GM12878 (cell line): ENCODE data around the gene TPRKB.
"Not testable (repeated sequence)": the region's sequence is repeated elsewhere in the genome, so short reads cannot be mapped to it uniquely, and the experiment has no call there.

Experiments used
- CBFB ChIP-seq: IDR thresholded peaks from 2 replicates; pipeline ENCODE4 v1.6.1; 2016; ENCODE audit warnings: antibody characterized with exemption, low read depth
- CTCF ChIP-seq, 3 experiments: IDR thresholded peaks in 2 of 3; conservative IDR thresholded peaks in 1 of 3; 2 replicates each; pipeline ENCODE4 v1.5.1; 2011; ENCODE audit warnings: low read depth in 3 of 3, low read length in 3 of 3, mild to moderate bottlenecking in 3 of 3, control low read depth in 2 of 3, moderate library complexity in 2 of 3, inconsistent platforms in 1 of 3, mixed read lengths in 1 of 3; ENCODE audit not compliant: control insufficient read depth in 2 of 3, insufficient read depth in 1 of 3; ENCODE audit errors: extremely low read depth in 1 of 3
- E2F4 ChIP-seq: IDR thresholded peaks from 2 replicates; pipeline ENCODE4 v1.6.1; 2012; ENCODE audit warnings: low read depth, low read length, improper control_type of control experiment
- IKZF1 ChIP-seq: fragments of 450-650 bp; conservative IDR thresholded peaks from 2 replicates; pipeline ENCODE4 v1.6.1; 2017; ENCODE audit warnings: antibody characterized with exemption, mild to moderate bottlenecking
- KDM1A ChIP-seq: fragments of 200-600 bp; sonication (generic); IDR thresholded peaks from 2 replicates; pipeline ENCODE4 v1.6.1; 2016; ENCODE audit warnings: borderline replicate concordance
- MYC ChIP-seq: IDR thresholded peaks from 2 replicates; pipeline ENCODE4 v1.6.1; 2011; ENCODE audit warnings: mild to moderate bottlenecking, low read length, moderate library complexity, inconsistent platforms; ENCODE audit not compliant: insufficient read depth, insufficient replicate concordance, insufficient read length, severe bottlenecking
- POLR2AphosphoS5 ChIP-seq: IDR thresholded peaks from 2 replicates; pipeline ENCODE4 v1.6.1; 2011; ENCODE audit warnings: mild to moderate bottlenecking, low read length, inconsistent platforms
- SP1 ChIP-seq: IDR thresholded peaks from one replicate; pipeline ENCODE4 v1.6.1; 2011; ENCODE audit warnings: low read depth, low read length
- SUZ12 ChIP-seq: fragments of 200-600 bp; sonication (generic); IDR thresholded peaks from one replicate; pipeline ENCODE4 v1.6.1; 2018; ENCODE audit warnings: antibody characterized with exemption, mild to moderate bottlenecking; ENCODE audit not compliant: unreplicated experiment
- ZNF207 ChIP-seq: fragments of 450-650 bp; IDR thresholded peaks from 2 replicates; pipeline ENCODE4 v1.6.1; 2014; ENCODE audit warnings: antibody characterized with exemption, mild to moderate bottlenecking, borderline replicate concordance

- not testable (repeated sequence) for TF ChIP-seq SUZ12, CBFB, IKZF1, E2F4, SP1, POLR2AphosphoS5, KDM1A, MYC, ZNF207
- peak; percentile 45 to 62 (median 49) for TF ChIP-seq CTCF (IDR thresholded peaks at IDR 0.05 in 2 of 3, conservative IDR thresholded peaks at IDR 0.05 in 1 of 3; ENCODE audit: control insufficient read depth in 2 of 3, extremely low read depth in 1 of 3, insufficient read depth in 1 of 3, low read depth in 3 of 3, low read length in 3 of 3)
These were observed 57.1 kb downstream of the TPRKB start for GRCh38 chr2:73679951-73680571.
